ENCODE measurements around the gene EFCAB12. TPM values are rescaled to one million over a fixed set of nuclear protein-coding genes. Genes with fewer than 3 reads are reported as not detected.

Gene EFCAB12
- total and polyA plus RNA-seq, 10 of the 15 experiments (the other 5 are each of a cell fraction or from before 2014, with no cell fraction given), result 0.02 to 0.85 (median 0.33) TPM

- TF ChIP-seq ZSCAN29 (IDR thresholded peaks at IDR 0.05), result no peak
- no peak for TF ChIP-seq SIX5 (IDR thresholded peaks at IDR 0.05; ENCODE audit: low read depth, low read length, severe bottlenecking)
- TF ChIP-seq NFIC (IDR thresholded peaks at IDR 0.05; ENCODE audit: low read depth, low read length), result peak; percentile 39; the same call in 1 of the 2 replicates
- TF ChIP-seq NBN (IDR thresholded peaks at IDR 0.05), result 0 out of 2 replicates have a peak, but pooled peaks have one; percentile 16
These were observed 31.7 kb upstream of the EFCAB12 start (continued) for GRCh38 chr3:129460155-129460554.

- Histone ChIP-seq H3K36me3 (ENCODE audit: control insufficient read depth in 2 of 2, insufficient read depth in 2 of 2, low read length in 1 of 2) (no peaks in the 10 kb centered on the region), H3K4me1 (ENCODE audit: control insufficient read depth, insufficient read depth, low read length) (no peaks in the 10 kb centered on the region), H4K20me1 (ENCODE audit: control insufficient read depth, insufficient read depth) (no peaks in the 10 kb centered on the region), H3K9ac (ENCODE audit: control insufficient read depth, insufficient read depth, low read length) (no peak overlapping the region), H3K9me3 (replicated peaks; ENCODE audit: control insufficient read depth, insufficient read depth, low read length) (no peaks in the 10 kb centered on the region), H3K27me3 (replicated peaks in 1 of 2; ENCODE audit: control insufficient read depth in 2 of 2, insufficient read depth in 2 of 2, low read length in 1 of 2) (no peaks in the 10 kb centered on the region), H3K79me2 (ENCODE audit: control insufficient read depth, insufficient read depth, low read length) (no peaks in the 10 kb centered on the region), H3K4me2 (ENCODE audit: control insufficient read depth, insufficient read depth) (no peak overlapping the region), H3K4me3 (no peak overlapping the region), H2AFZ (ENCODE audit: control insufficient read depth, low read depth, low read length) (no peak overlapping the region), H3K27ac (ENCODE audit: control insufficient read depth, insufficient read depth) (no peak overlapping the region)
- ATAC-seq (no peak), DNase-seq (ENCODE audit: low read depth, low spot score) (no peak), FAIRE-seq (no peak)
- ChIA-PET CTCF (interaction anchor here (0.8 kb wide), 1 partner anchor 27 kb away, joined by 3 read pairs; no protein-coding TSS in a partner anchor), RAD21 (ENCODE audit: unreplicated experiment) (interaction anchor here (1.0 kb wide), 1 partner anchor 70 kb away, joined by 3 read pairs; no protein-coding TSS in a partner anchor), SMC1A (ENCODE audit: uncharacterized antibody, unreplicated experiment) (interaction anchor here (0.7 kb wide), 1 partner anchor 10 kb away, joined by 3 read pairs; no protein-coding TSS in a partner anchor), POLR2A (interaction anchor here (0.6 kb wide), 1 partner anchor 13 kb away, joined by 3 read pairs; no protein-coding TSS in a partner anchor)
- in situ Hi-C loops (cut with MboI), result no loop called here
- BruUV-seq (replicated peaks), result no TSS peak
- intact Hi-C loops (cut with micrococcal nuclease; ENCODE audit: unreplicated experiment), result no loop called here
- WGBS (ENCODE audit: insufficient coverage, insufficient replicate concordance, low lambda C conversion rate, missing lambda C conversion rate), result 100% methylated on average over 1 of the region's 1 CpG
- no peak for TF ChIP-seq NBN (IDR thresholded peaks at IDR 0.05)
- TF ChIP-seq SKIL (IDR thresholded peaks at IDR 0.05; ENCODE audit: low read depth, poor library complexity, severe bottlenecking), result no peak
- no peak for TF ChIP-seq SMAD1 (IDR thresholded peaks at IDR 0.05; ENCODE audit: low read depth, partially characterized antibody)
- no peak for TF ChIP-seq HSF1 (IDR thresholded peaks at IDR 0.05; ENCODE audit: low read depth, low read length)
- no peak for TF ChIP-seq EP300 (IDR thresholded peaks at IDR 0.05; ENCODE audit: borderline replicate concordance in 1 of 2, control insufficient read depth in 1 of 2, low read depth in 2 of 2, low read length in 2 of 2)
- TF ChIP-seq CHD1 (IDR thresholded peaks at IDR 0.05; ENCODE audit: low read depth, low read length), result no peak
- TF ChIP-seq SUZ12 (IDR thresholded peaks at IDR 0.05; ENCODE audit: unreplicated experiment), result no peak
- no peak for TF ChIP-seq KDM1A (IDR thresholded peaks at IDR 0.05; ENCODE audit: borderline replicate concordance)
- TF ChIP-seq E2F4 (IDR thresholded peaks at IDR 0.05; ENCODE audit: low read depth, low read length), result no peak
- TF ChIP-seq ZNF592 (IDR thresholded peaks at IDR 0.05), result no peak
- no peak for TF ChIP-seq NR2C1 (IDR thresholded peaks at IDR 0.05)
These were observed 25.3 kb upstream of the EFCAB12 start for GRCh38 chr3:129453732-129454131.

Data from GM12878 (cell line).